ENCODE results near the gene CLSTN2.

- TF ChIP-seq CTCF (IDR thresholded peaks at IDR 0.05; ENCODE audit: low read depth, low read length, poor library complexity, severe bottlenecking): no peak
- TF ChIP-seq EZH2phosphoT487 (IDR thresholded peaks at IDR 0.05; ENCODE audit: borderline replicate concordance, low read length): no peak
Observed at GRCh38 chr3:140203510-140203909, 268.5 kb downstream of the CLSTN2 start.

Measured in DOHH2 (cell line).